ENCODE data around the gene RFTN1.
"Not testable (repeated sequence)": the region's sequence is repeated elsewhere in the genome, so short reads cannot be mapped to it uniquely, and the experiment has no call there.

GRCh38 chr3:16489326-16490061 is 24.0 kb downstream of the RFTN1 start:
- TF ChIP-seq SAP30 (IDR thresholded peaks at IDR 0.05; ENCODE audit: borderline replicate concordance, insufficient read depth, low read depth, low read length, poor library complexity, severe bottlenecking); POLR2AphosphoS2 (IDR thresholded peaks at IDR 0.05; ENCODE audit: low read length); CHD1 (IDR thresholded peaks at IDR 0.05; ENCODE audit: low read length); CTCF (IDR thresholded peaks at IDR 0.05 in 2 of 3, conservative IDR thresholded peaks at IDR 0.05 in 1 of 3; ENCODE audit: insufficient read depth in 2 of 3, low read depth in 1 of 3, low read length in 3 of 3); RCOR1 (IDR thresholded peaks at IDR 0.05; ENCODE audit: borderline replicate concordance in 1 of 2, low read depth in 2 of 2, low read length in 2 of 2); HDAC2 (IDR thresholded peaks at IDR 0.05); CEBPB (tag; IDR thresholded peaks at IDR 0.05): not testable (repeated sequence)
